K562 (cell line): Measurements from ENCODE around the gene TXNRD2. TPM values are rescaled to one million over a fixed set of nuclear protein-coding genes. Genes with fewer than 3 reads are reported as not detected.

Experiments used
- ARID3A ChIP-seq: IDR thresholded peaks from 2 replicates; pipeline ENCODE4 v1.6.1; 2012; ENCODE audit warnings: low read depth, low read length, improper control_type of control experiment, borderline replicate concordance
- CTCF ChIP-seq, 3 experiments: IDR thresholded peaks in 2 of 3; conservative IDR thresholded peaks in 1 of 3; 2 replicates each; pipeline ENCODE4 v1.5.1; 2011 to 2012; ENCODE audit warnings: low read length in 3 of 3, mild to moderate bottlenecking in 3 of 3, control low read depth in 2 of 3, improper control_type of control experiment in 1 of 3, inconsistent platforms in 1 of 3, low read depth in 1 of 3, mixed read lengths in 1 of 3, moderate library complexity in 1 of 3; ENCODE audit not compliant: insufficient read depth in 2 of 3
- E2F6 ChIP-seq, 2 experiments: IDR thresholded peaks; 2 replicates each; pipeline ENCODE4 v1.6.1; 2011; ENCODE audit warnings: borderline replicate concordance in 1 of 2, control low read depth in 1 of 2, low read depth in 1 of 2, low read length in 1 of 2, mild to moderate bottlenecking in 1 of 2, mixed read lengths in 1 of 2, moderate library complexity in 1 of 2; ENCODE audit not compliant: insufficient read depth in 1 of 2, insufficient read length in 1 of 2, poor library complexity in 1 of 2, severe bottlenecking in 1 of 2; ENCODE audit errors: extremely low read depth in 1 of 2
- ERF ChIP-seq: fragments of 450-650 bp; formaldehyde crosslinking; IDR thresholded peaks from 2 replicates; pipeline ENCODE4 v1.4.0; 2020; ENCODE audit warnings: mild to moderate bottlenecking, mixed read lengths
- FOS ChIP-seq: IDR thresholded peaks from 3 replicates; pipeline ENCODE4 v1.6.1; 2011; ENCODE audit not compliant: insufficient read length; ENCODE audit errors: extremely low read depth
- HEY1 ChIP-seq: fragments of 250-450 bp; sonication (Bioruptor Pico); IDR thresholded peaks from 2 replicates; pipeline ENCODE4 v1.5.0; 2020; ENCODE audit warnings: mild to moderate bottlenecking, moderate library complexity, borderline replicate concordance
- HNRNPL ChIP-seq: fragments of 200-400 bp; formaldehyde crosslinking; IDR thresholded peaks from 2 replicates; pipeline ENCODE4 v1.6.1; 2017; ENCODE audit warnings: low read depth, mild to moderate bottlenecking, low read length
- L3MBTL2 ChIP-seq: fragments of 450-650 bp; IDR thresholded peaks from 2 replicates; pipeline ENCODE4 v1.6.1; 2016; ENCODE audit warnings: mild to moderate bottlenecking, moderate library complexity
- MEF2D ChIP-seq: conservative IDR thresholded peaks from 2 replicates; pipeline ENCODE4 v1.6.1; 2016; ENCODE audit warnings: low read depth, missing genetic modification characterization, missing compliant biosample characterization
- MYC ChIP-seq, 2 experiments: fragments of 250-450 bp in 1 of 2; sonication (Bioruptor Pico) in 1 of 2; IDR thresholded peaks; 2 replicates each; pipeline versions ENCODE4 v1.5.1 to v1.6.1; 2012 to 2021; ENCODE audit warnings: low read depth in 2 of 2, borderline replicate concordance in 1 of 2, improper control_type of control experiment in 1 of 2, low read length in 1 of 2, mild to moderate bottlenecking in 1 of 2, moderate library complexity in 1 of 2
- SMAD1 ChIP-seq: fragments of 150-350 bp; IDR thresholded peaks from 2 replicates; pipeline ENCODE4 v1.6.1; 2014; ENCODE audit warnings: low read length, low read depth; ENCODE audit not compliant: partially characterized antibody
- STAG1 ChIP-seq: sonication (generic); formaldehyde crosslinking; IDR thresholded peaks from 2 replicates; pipeline ENCODE4 v1.5.0; 2020; ENCODE audit warnings: missing genetic modification reagents, borderline replicate concordance
- ZNF41 ChIP-seq: fragments of 250-450 bp; sonication (Bioruptor Pico); conservative IDR thresholded peaks from 2 replicates; pipeline ENCODE4 v1.4.0; 2020; ENCODE audit warnings: mild to moderate bottlenecking
- ZNF561 ChIP-seq: fragments of 450-650 bp; formaldehyde crosslinking; conservative IDR thresholded peaks from 2 replicates; pipeline ENCODE4 v1.4.0; 2020; ENCODE audit warnings: mild to moderate bottlenecking, moderate library complexity
- polyA plus RNA-seq, 8 experiments: library from polyadenylated mRNA; depleted of rRNA in 4 of 8; stranded (reverse) in 5 of 8; unstranded in 3 of 8; fragments of >200 nt; fragmentation: Nextera tagmentation in 2 of 8; fragmentation: Illumina TruSeq in 1 of 8; extraction: Ambion mirVana in 2 of 8; extraction: Trizol in 1 of 8; gene quantifications; 2 replicates each; pipeline versions ENCODE4 v1.2.1 to v1.2.3, GENCODE V29; 2011 to 2014; ENCODE audit warnings: inconsistent platforms in 1 of 8, missing spikeins in 1 of 8
- total RNA-seq, 7 experiments: library from RNA; depleted of rRNA in 6 of 7; stranded (reverse); fragments of >200 nt in 6 of 7; fragmentation: Illumina TruSeq in 2 of 7; extraction: Trizol in 2 of 7; gene quantifications; 2 replicates each; pipeline versions ENCODE4 v1.2.1 to v1.2.3, GENCODE V29; 2011 to 2021; ENCODE audit warnings: low replicate concordance in 1 of 7
- TF ChIP-seq, protein P1 (sequence below): sonication (generic); formaldehyde crosslinking; IDR thresholded peaks from 2 replicates; pipeline ENCODE4 v1.8.0; 2022; ENCODE audit warnings: mild to moderate bottlenecking, missing genetic modification reagents
- TF ChIP-seq, protein P2 (sequence below): fragments of 250-450 bp; sonication (Bioruptor Pico); IDR thresholded peaks from 2 replicates; pipeline ENCODE4 v1.4.0; 2020; ENCODE audit warnings: mild to moderate bottlenecking, moderate library complexity

Gene TXNRD2
- total and polyA plus RNA-seq, 9 of the 15 experiments (the other 6 are each of a cell fraction or from before 2014, with no cell fraction given): 3.3 to 80.2 (median 49.4) TPM

GRCh38 chr22:19871845-19872778, 69.5 kb downstream of the TXNRD2 start (continued):
- TF ChIP-seq, protein P1, sequence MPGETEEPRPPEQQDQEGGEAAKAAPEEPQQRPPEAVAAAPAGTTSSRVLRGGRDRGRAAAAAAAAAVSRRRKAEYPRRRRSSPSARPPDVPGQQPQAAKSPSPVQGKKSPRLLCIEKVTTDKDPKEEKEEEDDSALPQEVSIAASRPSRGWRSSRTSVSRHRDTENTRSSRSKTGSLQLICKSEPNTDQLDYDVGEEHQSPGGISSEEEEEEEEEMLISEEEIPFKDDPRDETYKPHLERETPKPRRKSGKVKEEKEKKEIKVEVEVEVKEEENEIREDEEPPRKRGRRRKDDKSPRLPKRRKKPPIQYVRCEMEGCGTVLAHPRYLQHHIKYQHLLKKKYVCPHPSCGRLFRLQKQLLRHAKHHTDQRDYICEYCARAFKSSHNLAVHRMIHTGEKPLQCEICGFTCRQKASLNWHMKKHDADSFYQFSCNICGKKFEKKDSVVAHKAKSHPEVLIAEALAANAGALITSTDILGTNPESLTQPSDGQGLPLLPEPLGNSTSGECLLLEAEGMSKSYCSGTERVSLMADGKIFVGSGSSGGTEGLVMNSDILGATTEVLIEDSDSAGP (CRISPR knock-in tag): no peak
- TF ChIP-seq MEF2D (tag) (no peak), SMAD1 (no peak), ZNF41 (CRISPR knock-in tag) (no peak), STAG1 (CRISPR knock-in tag) (no peak), FOS (no peak), L3MBTL2 (no peak), ARID3A (no peak), ERF (CRISPR knock-in tag) (no peak), MYC (IDR thresholded peaks at IDR 0.05; ENCODE audit: low read depth, low read length) (no peak), MYC (CRISPR knock-in tag; IDR thresholded peaks at IDR 0.05; ENCODE audit: borderline replicate concordance, low read depth) (peak; percentile 21; the same call in 1 of the 2 replicates), HEY1 (CRISPR knock-in tag) (no peak), ZNF561 (no peak), CTCF (IDR thresholded peaks at IDR 0.05 in 2 of 3, conservative IDR thresholded peaks at IDR 0.05 in 1 of 3; ENCODE audit: insufficient read depth in 2 of 3, low read depth in 1 of 3, low read length in 3 of 3) (0 out of 6 replicates have a peak, but pooled peaks of 1 of the 3 experiments have one; percentile 13), E2F6 (IDR thresholded peaks at IDR 0.05; ENCODE audit: borderline replicate concordance in 1 of 2, extremely low read depth in 1 of 2, insufficient read depth in 1 of 2, insufficient read length in 1 of 2, low read depth in 1 of 2, low read length in 1 of 2, poor library complexity in 1 of 2, severe bottlenecking in 1 of 2) (no peak), HNRNPL (0 out of 2 replicates have a peak, but pooled peaks have one; percentile 39)
- TF ChIP-seq, protein P2, sequence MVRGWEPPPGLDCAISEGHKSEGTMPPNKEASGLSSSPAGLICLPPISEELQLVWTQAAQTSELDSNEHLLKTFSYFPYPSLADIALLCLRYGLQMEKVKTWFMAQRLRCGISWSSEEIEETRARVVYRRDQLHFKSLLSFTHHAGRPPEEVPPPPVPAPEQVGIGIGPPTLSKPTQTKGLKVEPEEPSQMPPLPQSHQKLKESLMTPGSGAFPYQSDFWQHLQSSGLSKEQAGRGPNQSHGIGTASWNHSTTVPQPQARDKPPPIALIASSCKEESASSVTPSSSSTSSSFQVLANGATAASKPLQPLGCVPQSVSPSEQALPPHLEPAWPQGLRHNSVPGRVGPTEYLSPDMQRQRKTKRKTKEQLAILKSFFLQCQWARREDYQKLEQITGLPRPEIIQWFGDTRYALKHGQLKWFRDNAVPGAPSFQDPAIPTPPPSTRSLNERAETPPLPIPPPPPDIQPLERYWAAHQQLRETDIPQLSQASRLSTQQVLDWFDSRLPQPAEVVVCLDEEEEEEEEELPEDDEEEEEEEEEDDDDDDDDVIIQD: no peak
